GM23338 (cell line): ENCODE data around the gene CYTH1. TPM values are rescaled to one million over a fixed set of nuclear protein-coding genes. Genes with fewer than 3 reads are reported as not detected.

Experiments used
- ATAC-seq: fragments of 200-7000 bp; cut with Tn5 transposase; 3 replicates; pipeline ENCODE4 v1.9.1; 2020
- DNase-seq: peaks from one replicate; pipeline ENCODE4 v3.0.0-alpha.2; 2015; ENCODE audit warnings: low spot score
- H2AFZ ChIP-seq: fragments of 200-600 bp; sonication (generic); 2 replicates; pipeline ENCODE4 v1.8.0; 2016; ENCODE audit warnings: antibody characterized with exemption, mild to moderate bottlenecking, moderate library complexity
- H3F3A ChIP-seq: fragments of 200-600 bp; sonication (generic); replicated peaks from 2 replicates; pipeline ENCODE4 v1.8.0; 2017; ENCODE audit warnings: antibody characterized with exemption, mixed run types, low read depth
- H3K27ac ChIP-seq: fragments of 200-600 bp; sonication (generic); 2 replicates; pipeline ENCODE4 v1.6.1; 2016; ENCODE audit warnings: low read depth
- H3K27me3 ChIP-seq: fragments of 200-600 bp; sonication (generic); 2 replicates; pipeline ENCODE4 v1.8.0; 2016; ENCODE audit warnings: mild to moderate bottlenecking, mixed run types, moderate library complexity; ENCODE audit not compliant: insufficient read depth
- H3K36me3 ChIP-seq: fragments of 200-600 bp; sonication (generic); 2 replicates; pipeline ENCODE4 v1.8.0; 2016; ENCODE audit warnings: mild to moderate bottlenecking; ENCODE audit not compliant: insufficient read depth
- H3K4me1 ChIP-seq: fragments of 200-600 bp; sonication (generic); 2 replicates; pipeline ENCODE4 v1.8.0; 2016; ENCODE audit warnings: mild to moderate bottlenecking, moderate library complexity; ENCODE audit not compliant: insufficient read depth
- H3K4me2 ChIP-seq: fragments of 200-600 bp; sonication (generic); 2 replicates; pipeline ENCODE4 v1.7.1; 2017; ENCODE audit warnings: mixed run types
- H3K4me3 ChIP-seq: fragments of 200-600 bp; sonication (generic); 2 replicates; pipeline ENCODE4 v1.6.1; 2016; ENCODE audit warnings: mixed run types
- H3K79me2 ChIP-seq: fragments of 200-600 bp; sonication (generic); replicated peaks from 2 replicates; pipeline ENCODE4 v1.8.0; 2017; ENCODE audit warnings: mild to moderate bottlenecking; ENCODE audit not compliant: insufficient read depth
- H3K9me2 ChIP-seq: fragments of 200-600 bp; sonication (generic); 2 replicates; pipeline ENCODE4 v1.8.0; 2017; ENCODE audit not compliant: insufficient read depth
- H4K20me1 ChIP-seq: fragments of 200-600 bp; sonication (generic); replicated peaks from 2 replicates; pipeline ENCODE4 v1.8.0; 2017; ENCODE audit warnings: mild to moderate bottlenecking; ENCODE audit not compliant: insufficient read depth
- H3K27ac Mint-ChIP-seq: 2 replicates; pipeline ENCODE4 v1.8.0; 2020; ENCODE audit warnings: inconsistent platforms, mild to moderate bottlenecking, moderate library complexity, mixed read lengths
- H3K27me3 Mint-ChIP-seq: 3 replicates; pipeline ENCODE4 v1.8.0; 2022; ENCODE audit warnings: low read depth, mild to moderate bottlenecking, moderate library complexity, mixed read lengths, inconsistent platforms; ENCODE audit not compliant: insufficient read depth, poor library complexity
- H3K36me3 Mint-ChIP-seq: 3 replicates; pipeline ENCODE4 v1.8.0; 2021; ENCODE audit warnings: low read depth, mild to moderate bottlenecking, inconsistent platforms, moderate library complexity, mixed read lengths
- H3K4me1 Mint-ChIP-seq: 3 replicates; pipeline ENCODE4 v1.8.0; 2020; ENCODE audit warnings: mild to moderate bottlenecking, inconsistent platforms, mixed read lengths
- H3K4me3 Mint-ChIP-seq: 3 replicates; pipeline ENCODE4 v1.8.0; 2021; ENCODE audit warnings: moderate library complexity, mild to moderate bottlenecking, inconsistent platforms, mixed read lengths
- H3K9me3 Mint-ChIP-seq: 3 replicates; pipeline ENCODE4 v1.8.0; 2020; ENCODE audit warnings: moderate library complexity, mild to moderate bottlenecking, inconsistent platforms, mixed read lengths
- CREB1 ChIP-seq: fragments of 250-450 bp; sonication (Bioruptor Pico); IDR thresholded peaks from 2 replicates; pipeline ENCODE4 v1.5.0; 2020; ENCODE audit warnings: low read depth, mild to moderate bottlenecking, moderate library complexity
- EZH2 ChIP-seq: fragments of 200-600 bp; sonication (generic); IDR thresholded peaks from one replicate; pipeline ENCODE4 v1.8.0; 2017; ENCODE audit warnings: antibody characterized with exemption, mild to moderate bottlenecking, low read depth; ENCODE audit not compliant: unreplicated experiment
- EZH2phosphoT487 ChIP-seq: fragments of 200-600 bp; sonication (generic); IDR thresholded peaks from one replicate; pipeline ENCODE4 v1.8.1; 2018; ENCODE audit warnings: antibody characterized with exemption; ENCODE audit not compliant: unreplicated experiment
- JUNB ChIP-seq: IDR thresholded peaks from one replicate; pipeline ENCODE4 v1.6.1; 2016; ENCODE audit warnings: antibody characterized with exemption; ENCODE audit not compliant: unreplicated experiment
- NANOG ChIP-seq: IDR thresholded peaks from 2 replicates; pipeline ENCODE4 v1.6.1; 2016; ENCODE audit warnings: antibody characterized with exemption, borderline replicate concordance
- STAT1 ChIP-seq: IDR thresholded peaks from one replicate; pipeline ENCODE4 v1.6.1; 2016; ENCODE audit warnings: antibody characterized with exemption; ENCODE audit not compliant: unreplicated experiment
- ZNF462 ChIP-seq: fragments of 250-450 bp; sonication (Bioruptor Pico); IDR thresholded peaks from 2 replicates; pipeline ENCODE4 v1.5.0; 2020; ENCODE audit warnings: mild to moderate bottlenecking, moderate library complexity
- polyA plus RNA-seq: library from polyadenylated mRNA; unstranded; fragments of >200 nt; fragmentation: Nextera tagmentation; extraction: Ambion mirVana; gene quantifications from 2 replicates; pipeline ENCODE4 v1.2.1, GENCODE V29; 2016
- total RNA-seq: library from RNA; depleted of rRNA; stranded (reverse); fragments of >200 nt; shearing (Covaris generic); gene quantifications from 2 replicates; pipeline ENCODE4 v1.2.3, GENCODE V29; 2014
- TF ChIP-seq, protein P1 (sequence below): IDR thresholded peaks from 2 replicates; pipeline ENCODE4 v1.6.1; 2016; ENCODE audit warnings: antibody characterized with exemption
- TF ChIP-seq, protein P2 (sequence below), 2 experiments: fragments of 200-600 bp in 1 of 2; sonication (generic) in 1 of 2; conservative IDR thresholded peaks; 2 replicates each; pipeline versions ENCODE4 v1.5.1 to v1.6.1; 2016 to 2017; ENCODE audit warnings: antibody characterized with exemption in 2 of 2, low read depth in 2 of 2, mild to moderate bottlenecking in 2 of 2, moderate library complexity in 1 of 2

CYTH1 gene
- total and polyA plus RNA-seq, 2 experiments from 2014 or later: 13.8 to 14.5 TPM

DNA sequence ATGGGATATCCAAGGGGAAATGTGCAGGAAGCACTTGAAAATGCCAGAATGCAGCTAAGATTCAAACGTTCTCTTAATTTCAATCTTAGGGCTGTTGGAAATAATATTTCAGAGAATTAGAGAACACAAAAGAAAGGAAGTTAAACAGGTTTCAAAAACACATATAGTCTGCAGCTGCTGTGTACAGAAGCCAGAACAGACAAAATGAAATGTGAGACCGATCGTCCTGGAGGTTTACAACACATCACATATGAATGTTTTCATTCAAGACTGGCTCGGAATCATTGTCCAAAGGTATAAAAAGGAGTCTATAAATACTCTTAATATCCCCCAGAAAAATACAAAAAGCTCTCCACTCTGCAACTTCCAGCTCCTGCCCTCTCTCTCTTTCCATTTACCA is 14.3 kb downstream of the CYTH1 start:
- H3K79me2 ChIP-seq: peaks cover 13% of the 10 kb centered on the region
- DNase-seq (no peak), ATAC-seq (no peak)
- no peaks in the 10 kb centered on the region for H3K27me3 ChIP-seq
- no peak overlapping the region for H2AFZ ChIP-seq
- Mint-ChIP-seq H3K9me3 (no peaks in the 10 kb centered on the region), H3K27me3 (peaks cover 2% of the 10 kb centered on the region), H3K4me3 (no peak overlapping the region), H3K4me1 (peaks cover 5% of the 10 kb centered on the region; the same call in 1 of the 3 replicates), H3K36me3 (no peaks in the 10 kb centered on the region), H3K27ac (no peak overlapping the region)
- H3F3A ChIP-seq: no peaks in the 10 kb centered on the region
- H3K27ac ChIP-seq: no peak overlapping the region
- H4K20me1 ChIP-seq: peaks cover 17% of the 10 kb centered on the region
- no peak overlapping the region for H3K4me2 ChIP-seq
- TF ChIP-seq, protein P1, sequence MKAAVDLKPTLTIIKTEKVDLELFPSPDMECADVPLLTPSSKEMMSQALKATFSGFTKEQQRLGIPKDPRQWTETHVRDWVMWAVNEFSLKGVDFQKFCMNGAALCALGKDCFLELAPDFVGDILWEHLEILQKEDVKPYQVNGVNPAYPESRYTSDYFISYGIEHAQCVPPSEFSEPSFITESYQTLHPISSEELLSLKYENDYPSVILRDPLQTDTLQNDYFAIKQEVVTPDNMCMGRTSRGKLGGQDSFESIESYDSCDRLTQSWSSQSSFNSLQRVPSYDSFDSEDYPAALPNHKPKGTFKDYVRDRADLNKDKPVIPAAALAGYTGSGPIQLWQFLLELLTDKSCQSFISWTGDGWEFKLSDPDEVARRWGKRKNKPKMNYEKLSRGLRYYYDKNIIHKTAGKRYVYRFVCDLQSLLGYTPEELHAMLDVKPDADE: no peak
- TF ChIP-seq ZNF462 (CRISPR knock-in tag) (no peak), NANOG (no peak)
- no peaks in the 10 kb centered on the region for H3K9me2 ChIP-seq
- no peaks in the 10 kb centered on the region for H3K4me1 ChIP-seq
- no peaks in the 10 kb centered on the region for H3K36me3 ChIP-seq
- H3K4me3 ChIP-seq: no peak overlapping the region

DNA sequence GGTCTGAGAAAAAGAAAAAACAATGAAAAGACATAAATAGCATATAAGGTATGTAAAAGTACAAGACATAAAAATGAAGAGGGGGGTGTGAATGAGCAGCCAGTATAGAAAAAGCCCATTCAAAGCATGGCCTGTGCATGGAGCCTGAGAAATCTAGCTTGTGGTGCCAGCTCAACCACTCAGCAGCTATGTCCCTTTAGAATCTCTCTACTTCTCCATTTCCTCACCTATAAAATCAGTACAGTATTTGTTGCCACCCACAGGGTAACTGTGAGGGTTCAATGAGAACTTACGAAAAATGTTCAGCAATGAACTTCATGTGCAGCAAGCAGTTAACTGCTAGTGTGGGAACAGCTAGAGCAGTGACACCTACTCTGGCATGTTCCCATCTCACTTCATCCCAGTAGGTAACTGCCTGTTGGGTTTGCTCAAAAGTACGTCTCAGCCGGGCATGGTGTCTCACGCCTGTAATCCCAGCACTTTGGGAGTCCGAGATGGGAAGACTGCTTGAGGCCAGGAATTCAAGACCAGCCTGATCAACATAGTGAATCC is 15.3 kb downstream of the CYTH1 start:
- H3K27ac Mint-ChIP-seq: no peak overlapping the region
- DNase-seq (no peak), ATAC-seq (no peak)
- H3K4me3 Mint-ChIP-seq: no peak overlapping the region
- H3K4me1 ChIP-seq: no peaks in the 10 kb centered on the region
- H3K27me3 ChIP-seq: no peaks in the 10 kb centered on the region
- no peak overlapping the region for H3K27ac ChIP-seq
- H3K79me2 ChIP-seq: peaks cover 13% of the 10 kb centered on the region
- H3K36me3 ChIP-seq: no peaks in the 10 kb centered on the region
- H3K27me3 Mint-ChIP-seq: peaks cover 2% of the 10 kb centered on the region
- no peaks in the 10 kb centered on the region for H3K9me3 Mint-ChIP-seq
- H3K4me2 ChIP-seq: no peak overlapping the region
- no peak overlapping the region for H3K4me3 ChIP-seq
- H3K4me1 Mint-ChIP-seq: peaks cover 5% of the 10 kb centered on the region; the same call in 1 of the 3 replicates
- no peaks in the 10 kb centered on the region for H3K9me2 ChIP-seq
- no peaks in the 10 kb centered on the region for H3F3A ChIP-seq
- no peak overlapping the region for H2AFZ ChIP-seq
- H4K20me1 ChIP-seq: peaks cover 20% of the 10 kb centered on the region
- no peaks in the 10 kb centered on the region for H3K36me3 Mint-ChIP-seq
- no peak for TF ChIP-seq CREB1
- TF ChIP-seq, protein P1: no peak
- no peak for TF ChIP-seq EZH2phosphoT487
- no peak for TF ChIP-seq JUNB
- TF ChIP-seq NANOG: no peak
- TF ChIP-seq, protein P2, sequence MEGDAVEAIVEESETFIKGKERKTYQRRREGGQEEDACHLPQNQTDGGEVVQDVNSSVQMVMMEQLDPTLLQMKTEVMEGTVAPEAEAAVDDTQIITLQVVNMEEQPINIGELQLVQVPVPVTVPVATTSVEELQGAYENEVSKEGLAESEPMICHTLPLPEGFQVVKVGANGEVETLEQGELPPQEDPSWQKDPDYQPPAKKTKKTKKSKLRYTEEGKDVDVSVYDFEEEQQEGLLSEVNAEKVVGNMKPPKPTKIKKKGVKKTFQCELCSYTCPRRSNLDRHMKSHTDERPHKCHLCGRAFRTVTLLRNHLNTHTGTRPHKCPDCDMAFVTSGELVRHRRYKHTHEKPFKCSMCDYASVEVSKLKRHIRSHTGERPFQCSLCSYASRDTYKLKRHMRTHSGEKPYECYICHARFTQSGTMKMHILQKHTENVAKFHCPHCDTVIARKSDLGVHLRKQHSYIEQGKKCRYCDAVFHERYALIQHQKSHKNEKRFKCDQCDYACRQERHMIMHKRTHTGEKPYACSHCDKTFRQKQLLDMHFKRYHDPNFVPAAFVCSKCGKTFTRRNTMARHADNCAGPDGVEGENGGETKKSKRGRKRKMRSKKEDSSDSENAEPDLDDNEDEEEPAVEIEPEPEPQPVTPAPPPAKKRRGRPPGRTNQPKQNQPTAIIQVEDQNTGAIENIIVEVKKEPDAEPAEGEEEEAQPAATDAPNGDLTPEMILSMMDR (conservative IDR thresholded peaks at IDR 0.05; ENCODE audit: low read depth in 2 of 2): no peak
- TF ChIP-seq STAT1: no peak
- no peak for TF ChIP-seq EZH2
